Fibroblast of lung (primary cell): ENCODE results near the gene ZBTB33.

Experiments
- EZH2 ChIP-seq: IDR thresholded peaks from 2 replicates; pipeline ENCODE4 v1.5.1; 2012; ENCODE audit warnings: low read length, control low read depth, mild to moderate bottlenecking; ENCODE audit errors: missing control alignments
- TF ChIP-seq, protein P1 (sequence below), 2 donors: IDR thresholded peaks in 1 of 2; conservative IDR thresholded peaks in 1 of 2; 1 replicate in 1 of 2; 2 replicates in 1 of 2; pipeline ENCODE4 v1.5.1; 2011 to 2012; ENCODE audit warnings: low read length in 2 of 2, control low read depth in 1 of 2, inconsistent platforms in 1 of 2, low read depth in 1 of 2, mild to moderate bottlenecking in 1 of 2

- TF ChIP-seq, protein P1, sequence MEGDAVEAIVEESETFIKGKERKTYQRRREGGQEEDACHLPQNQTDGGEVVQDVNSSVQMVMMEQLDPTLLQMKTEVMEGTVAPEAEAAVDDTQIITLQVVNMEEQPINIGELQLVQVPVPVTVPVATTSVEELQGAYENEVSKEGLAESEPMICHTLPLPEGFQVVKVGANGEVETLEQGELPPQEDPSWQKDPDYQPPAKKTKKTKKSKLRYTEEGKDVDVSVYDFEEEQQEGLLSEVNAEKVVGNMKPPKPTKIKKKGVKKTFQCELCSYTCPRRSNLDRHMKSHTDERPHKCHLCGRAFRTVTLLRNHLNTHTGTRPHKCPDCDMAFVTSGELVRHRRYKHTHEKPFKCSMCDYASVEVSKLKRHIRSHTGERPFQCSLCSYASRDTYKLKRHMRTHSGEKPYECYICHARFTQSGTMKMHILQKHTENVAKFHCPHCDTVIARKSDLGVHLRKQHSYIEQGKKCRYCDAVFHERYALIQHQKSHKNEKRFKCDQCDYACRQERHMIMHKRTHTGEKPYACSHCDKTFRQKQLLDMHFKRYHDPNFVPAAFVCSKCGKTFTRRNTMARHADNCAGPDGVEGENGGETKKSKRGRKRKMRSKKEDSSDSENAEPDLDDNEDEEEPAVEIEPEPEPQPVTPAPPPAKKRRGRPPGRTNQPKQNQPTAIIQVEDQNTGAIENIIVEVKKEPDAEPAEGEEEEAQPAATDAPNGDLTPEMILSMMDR (conservative IDR thresholded peaks at IDR 0.05 in 1 of 2, IDR thresholded peaks at IDR 0.05 in 1 of 2; ENCODE audit: low read depth in 1 of 2, low read length in 2 of 2) = no peak
- no peak for TF ChIP-seq EZH2
Measured at GRCh38 chrX:120302434-120302833, 51.8 kb downstream of the ZBTB33 start.
